GM23338 (cell line): ENCODE data around the gene RPEL1. TPM values are rescaled to one million over a fixed set of nuclear protein-coding genes. Genes with fewer than 3 reads are reported as not detected.

ENCODE experiments used
- ATAC-seq: fragments of 200-7000 bp; cut with Tn5 transposase; 3 replicates; pipeline ENCODE4 v1.9.1; 2020
- DNase-seq: peaks from one replicate; pipeline ENCODE4 v3.0.0-alpha.2; 2015; ENCODE audit warnings: low spot score
- H2AFZ ChIP-seq: fragments of 200-600 bp; sonication (generic); 2 replicates; pipeline ENCODE4 v1.8.0; 2016; ENCODE audit warnings: antibody characterized with exemption, mild to moderate bottlenecking, moderate library complexity
- H3F3A ChIP-seq: fragments of 200-600 bp; sonication (generic); replicated peaks from 2 replicates; pipeline ENCODE4 v1.8.0; 2017; ENCODE audit warnings: antibody characterized with exemption, mixed run types, low read depth
- H3K27ac ChIP-seq: fragments of 200-600 bp; sonication (generic); 2 replicates; pipeline ENCODE4 v1.6.1; 2016; ENCODE audit warnings: low read depth
- H3K27me3 ChIP-seq: fragments of 200-600 bp; sonication (generic); 2 replicates; pipeline ENCODE4 v1.8.0; 2016; ENCODE audit warnings: mild to moderate bottlenecking, mixed run types, moderate library complexity; ENCODE audit not compliant: insufficient read depth
- H3K36me3 ChIP-seq: fragments of 200-600 bp; sonication (generic); 2 replicates; pipeline ENCODE4 v1.8.0; 2016; ENCODE audit warnings: mild to moderate bottlenecking; ENCODE audit not compliant: insufficient read depth
- H3K4me1 ChIP-seq: fragments of 200-600 bp; sonication (generic); 2 replicates; pipeline ENCODE4 v1.8.0; 2016; ENCODE audit warnings: mild to moderate bottlenecking, moderate library complexity; ENCODE audit not compliant: insufficient read depth
- H3K4me2 ChIP-seq: fragments of 200-600 bp; sonication (generic); 2 replicates; pipeline ENCODE4 v1.7.1; 2017; ENCODE audit warnings: mixed run types
- H3K4me3 ChIP-seq: fragments of 200-600 bp; sonication (generic); 2 replicates; pipeline ENCODE4 v1.6.1; 2016; ENCODE audit warnings: mixed run types
- H3K79me2 ChIP-seq: fragments of 200-600 bp; sonication (generic); replicated peaks from 2 replicates; pipeline ENCODE4 v1.8.0; 2017; ENCODE audit warnings: mild to moderate bottlenecking; ENCODE audit not compliant: insufficient read depth
- H3K9me2 ChIP-seq: fragments of 200-600 bp; sonication (generic); 2 replicates; pipeline ENCODE4 v1.8.0; 2017; ENCODE audit not compliant: insufficient read depth
- H4K20me1 ChIP-seq: fragments of 200-600 bp; sonication (generic); replicated peaks from 2 replicates; pipeline ENCODE4 v1.8.0; 2017; ENCODE audit warnings: mild to moderate bottlenecking; ENCODE audit not compliant: insufficient read depth
- H3K27ac Mint-ChIP-seq: 2 replicates; pipeline ENCODE4 v1.8.0; 2020; ENCODE audit warnings: inconsistent platforms, mild to moderate bottlenecking, moderate library complexity, mixed read lengths
- H3K27me3 Mint-ChIP-seq: 3 replicates; pipeline ENCODE4 v1.8.0; 2022; ENCODE audit warnings: low read depth, mild to moderate bottlenecking, moderate library complexity, mixed read lengths, inconsistent platforms; ENCODE audit not compliant: insufficient read depth, poor library complexity
- H3K36me3 Mint-ChIP-seq: 3 replicates; pipeline ENCODE4 v1.8.0; 2021; ENCODE audit warnings: low read depth, mild to moderate bottlenecking, inconsistent platforms, moderate library complexity, mixed read lengths
- H3K4me1 Mint-ChIP-seq: 3 replicates; pipeline ENCODE4 v1.8.0; 2020; ENCODE audit warnings: mild to moderate bottlenecking, inconsistent platforms, mixed read lengths
- H3K4me3 Mint-ChIP-seq: 3 replicates; pipeline ENCODE4 v1.8.0; 2021; ENCODE audit warnings: moderate library complexity, mild to moderate bottlenecking, inconsistent platforms, mixed read lengths
- H3K9me3 Mint-ChIP-seq: 3 replicates; pipeline ENCODE4 v1.8.0; 2020; ENCODE audit warnings: moderate library complexity, mild to moderate bottlenecking, inconsistent platforms, mixed read lengths
- EZH2 ChIP-seq: fragments of 200-600 bp; sonication (generic); IDR thresholded peaks from one replicate; pipeline ENCODE4 v1.8.0; 2017; ENCODE audit warnings: antibody characterized with exemption, mild to moderate bottlenecking, low read depth; ENCODE audit not compliant: unreplicated experiment
- EZH2phosphoT487 ChIP-seq: fragments of 200-600 bp; sonication (generic); IDR thresholded peaks from one replicate; pipeline ENCODE4 v1.8.1; 2018; ENCODE audit warnings: antibody characterized with exemption; ENCODE audit not compliant: unreplicated experiment
- NANOG ChIP-seq: IDR thresholded peaks from 2 replicates; pipeline ENCODE4 v1.6.1; 2016; ENCODE audit warnings: antibody characterized with exemption, borderline replicate concordance
- POLR2AphosphoS5 ChIP-seq: IDR thresholded peaks from 2 replicates; pipeline ENCODE4 v1.6.1; 2016; ENCODE audit warnings: antibody characterized with exemption, low read depth
- REST ChIP-seq: IDR thresholded peaks from one replicate; pipeline ENCODE4 v1.6.1; 2018; ENCODE audit warnings: antibody characterized with exemption; ENCODE audit not compliant: unreplicated experiment
- ZNF114 ChIP-seq: fragments of 250-450 bp; sonication (Bioruptor Pico); IDR thresholded peaks from 2 replicates; pipeline ENCODE4 v1.5.0; 2020; ENCODE audit warnings: mild to moderate bottlenecking, moderate library complexity
- ZNF462 ChIP-seq: fragments of 250-450 bp; sonication (Bioruptor Pico); IDR thresholded peaks from 2 replicates; pipeline ENCODE4 v1.5.0; 2020; ENCODE audit warnings: mild to moderate bottlenecking, moderate library complexity
- polyA plus RNA-seq: library from polyadenylated mRNA; unstranded; fragments of >200 nt; fragmentation: Nextera tagmentation; extraction: Ambion mirVana; gene quantifications from 2 replicates; pipeline ENCODE4 v1.2.1, GENCODE V29; 2016
- total RNA-seq: library from RNA; depleted of rRNA; stranded (reverse); fragments of >200 nt; shearing (Covaris generic); gene quantifications from 2 replicates; pipeline ENCODE4 v1.2.3, GENCODE V29; 2014

Gene RPEL1
- total and polyA plus RNA-seq, 2 experiments from 2014 or later, result not detected

GRCh38 chr10:103225939-103226338 lies 19.7 kb upstream of the RPEL1 start:
- Histone ChIP-seq H3K9me2 (0 out of 2 replicates have a peak, but pooled peaks cover 5% of the 10 kb centered on the region), H3K27me3 (no peaks in the 10 kb centered on the region), H3K79me2 (no peaks in the 10 kb centered on the region), H3F3A (peaks cover 5% of the 10 kb centered on the region; the same call in 1 of the 2 replicates), H3K4me3 (no peak overlapping the region), H3K27ac (no peak overlapping the region), H2AFZ (no peak overlapping the region), H3K36me3 (no peaks in the 10 kb centered on the region; the same call in 1 of the 2 replicates), H4K20me1 (no peaks in the 10 kb centered on the region), H3K4me2 (no peak overlapping the region), H3K4me1 (peaks cover 6% of the 10 kb centered on the region; the same call in 1 of the 2 replicates)
- TF ChIP-seq ZNF462 (CRISPR knock-in tag) (no peak), ZNF114 (CRISPR knock-in tag) (no peak)
- Mint-ChIP-seq H3K4me3 (no peak overlapping the region), H3K36me3 (peaks cover 24% of the 10 kb centered on the region), H3K9me3 (peaks cover 39% of the 10 kb centered on the region), H3K4me1 (peaks cover 2% of the 10 kb centered on the region), H3K27me3 (peaks cover 8% of the 10 kb centered on the region), H3K27ac (no peak overlapping the region)
- DNase-seq (no peak), ATAC-seq (no peak)

- H3K4me1 ChIP-seq, result peaks cover 6% of the 10 kb centered on the region; the same call in 1 of the 2 replicates
- H3K27ac ChIP-seq, result no peak overlapping the region
- H4K20me1 ChIP-seq, result no peaks in the 10 kb centered on the region
- DNase-seq (no peak), ATAC-seq (no peak)
- H2AFZ ChIP-seq, result no peak overlapping the region
- peaks cover 8% of the 10 kb centered on the region for H3K27me3 Mint-ChIP-seq
- no peak overlapping the region for H3K4me3 ChIP-seq
- H3K4me1 Mint-ChIP-seq, result peaks cover 16% of the 10 kb centered on the region
- H3K36me3 ChIP-seq, result no peaks in the 10 kb centered on the region; the same call in 1 of the 2 replicates
- peaks cover 5% of the 10 kb centered on the region; the same call in 1 of the 2 replicates for H3F3A ChIP-seq
- H3K9me3 Mint-ChIP-seq, result peaks cover 28% of the 10 kb centered on the region
- no peak overlapping the region for H3K4me3 Mint-ChIP-seq
- no peaks in the 10 kb centered on the region for H3K27me3 ChIP-seq
- H3K9me2 ChIP-seq, result 0 out of 2 replicates have a peak, but pooled peaks cover 5% of the 10 kb centered on the region
- no peak for TF ChIP-seq ZNF114 (CRISPR knock-in tag)
- no peak for TF ChIP-seq REST
- TF ChIP-seq POLR2AphosphoS5, result no peak
- no peak for TF ChIP-seq EZH2phosphoT487
- no peak for TF ChIP-seq EZH2
- TF ChIP-seq NANOG, result no peak
- H3K36me3 Mint-ChIP-seq, result peaks cover 20% of the 10 kb centered on the region
- H3K4me2 ChIP-seq, result no peak overlapping the region
- no peaks in the 10 kb centered on the region for H3K79me2 ChIP-seq
- no peak overlapping the region for H3K27ac Mint-ChIP-seq
These were observed 18.3 kb upstream of the RPEL1 start for GRCh38 chr10:103227416-103227815.
